Trophoblast cell (in vitro differentiated cells and primary cell): Measurements from ENCODE around the gene KBTBD13.
A peak's percentile ranks its signal among the peaks of the same experiment; 100 is the strongest.

Source experiments
- DNase-seq, 2 donors: peaks; one replicate each; pipeline ENCODE4 v3.0.0-alpha.2; 2016
- H2AFZ ChIP-seq: 2 replicates; pipeline ENCODE4 v1.6.1; 2013; ENCODE audit warnings: low read length, moderate library complexity, mild to moderate bottlenecking; ENCODE audit not compliant: insufficient read depth, poor library complexity
- H2AK5ac ChIP-seq: 2 replicates; pipeline ENCODE4 v1.6.1; 2013; ENCODE audit warnings: mild to moderate bottlenecking, low read length
- H2BK120ac ChIP-seq: 2 replicates; pipeline ENCODE4 v1.6.1; 2013; ENCODE audit warnings: low read length, mild to moderate bottlenecking, moderate library complexity; ENCODE audit not compliant: insufficient read depth, poor library complexity
- H2BK12ac ChIP-seq: 2 replicates; pipeline ENCODE4 v1.6.1; 2013; ENCODE audit warnings: mild to moderate bottlenecking, low read length, moderate library complexity
- H2BK5ac ChIP-seq: 2 replicates; pipeline ENCODE4 v1.6.1; 2013; ENCODE audit warnings: low read length, low read depth, moderate library complexity, mild to moderate bottlenecking; ENCODE audit not compliant: poor library complexity
- H3K14ac ChIP-seq: 2 replicates; pipeline ENCODE4 v1.6.1; 2013; ENCODE audit warnings: mild to moderate bottlenecking, low read length
- H3K18ac ChIP-seq: 2 replicates; pipeline ENCODE4 v1.6.1; 2013; ENCODE audit warnings: mild to moderate bottlenecking, low read length
- H3K23ac ChIP-seq: 2 replicates; pipeline ENCODE4 v1.6.1; 2013; ENCODE audit warnings: low read length
- H3K27ac ChIP-seq: 2 replicates; pipeline ENCODE4 v1.5.1; 2013; ENCODE audit warnings: low read depth, mild to moderate bottlenecking, inconsistent platforms, low read length, moderate library complexity
- H3K27me3 ChIP-seq: 2 replicates; pipeline ENCODE4 v1.6.1; 2013; ENCODE audit warnings: inconsistent platforms, mild to moderate bottlenecking, low read length, moderate library complexity; ENCODE audit not compliant: insufficient read depth
- H3K36me3 ChIP-seq, 2 experiments: 1 replicate in 1 of 2; 2 replicates in 1 of 2; pipeline ENCODE4 v1.6.1; 2013; ENCODE audit warnings: low read length in 2 of 2, mild to moderate bottlenecking in 2 of 2, moderate library complexity in 1 of 2; ENCODE audit not compliant: insufficient read depth in 2 of 2, control insufficient read depth in 1 of 2
- H3K4ac ChIP-seq: 2 replicates; pipeline ENCODE4 v1.6.1; 2013; ENCODE audit warnings: low read depth, mild to moderate bottlenecking, low read length, moderate library complexity
- H3K4me1 ChIP-seq, 2 experiments: 1 replicate in 1 of 2; 2 replicates in 1 of 2; pipeline ENCODE4 v1.6.1; 2013; ENCODE audit warnings: low read length in 2 of 2, mild to moderate bottlenecking in 2 of 2, moderate library complexity in 1 of 2; ENCODE audit not compliant: insufficient read depth in 2 of 2, control insufficient read depth in 1 of 2
- H3K4me2 ChIP-seq: 2 replicates; pipeline ENCODE4 v1.6.1; 2013; ENCODE audit warnings: inconsistent platforms, mild to moderate bottlenecking, low read length, moderate library complexity
- H3K4me3 ChIP-seq: 2 replicates; pipeline ENCODE4 v1.5.1; 2013; ENCODE audit warnings: mild to moderate bottlenecking, low read depth, low read length, inconsistent platforms
- H3K79me1 ChIP-seq: one replicate; pipeline ENCODE4 v1.6.1; 2013; ENCODE audit warnings: low read length
- H3K79me2 ChIP-seq: 2 replicates; pipeline ENCODE4 v1.6.1; 2013; ENCODE audit warnings: low read length, mild to moderate bottlenecking; ENCODE audit not compliant: control insufficient read depth, insufficient read depth, poor library complexity
- H3K9ac ChIP-seq: 2 replicates; pipeline ENCODE4 v1.6.1; 2013; ENCODE audit warnings: mild to moderate bottlenecking, low read length
- H3K9me3 ChIP-seq: 2 replicates; pipeline ENCODE4 v1.6.1; 2013; ENCODE audit warnings: low read depth, mild to moderate bottlenecking, control low read depth, inconsistent platforms, low read length; ENCODE audit not compliant: insufficient read depth
- H4K12ac ChIP-seq: 2 replicates; pipeline ENCODE4 v1.6.1; 2013; ENCODE audit warnings: low read depth, mild to moderate bottlenecking, low read length, moderate library complexity
- H4K8ac ChIP-seq: 2 replicates; pipeline ENCODE4 v1.6.1; 2013; ENCODE audit warnings: low read depth, mild to moderate bottlenecking, low read length, moderate library complexity
- H4K91ac ChIP-seq: one replicate; pipeline ENCODE4 v1.6.1; 2013; ENCODE audit warnings: low read depth, mild to moderate bottlenecking, low read length, moderate library complexity
- WGBS: extraction: QIAGEN DNeasy Blood & Tissue Kit; methylation state at CpG from one replicate; pipeline ENCODE4 v1.1.7; 2013; ENCODE audit warnings: missing lambda C conversion rate; ENCODE audit not compliant: insufficient read length, insufficient coverage; ENCODE audit errors: extremely low coverage; 5-methylcytosine and 5-hydroxymethylcytosine counted together

KBTBD13 gene

DNA sequence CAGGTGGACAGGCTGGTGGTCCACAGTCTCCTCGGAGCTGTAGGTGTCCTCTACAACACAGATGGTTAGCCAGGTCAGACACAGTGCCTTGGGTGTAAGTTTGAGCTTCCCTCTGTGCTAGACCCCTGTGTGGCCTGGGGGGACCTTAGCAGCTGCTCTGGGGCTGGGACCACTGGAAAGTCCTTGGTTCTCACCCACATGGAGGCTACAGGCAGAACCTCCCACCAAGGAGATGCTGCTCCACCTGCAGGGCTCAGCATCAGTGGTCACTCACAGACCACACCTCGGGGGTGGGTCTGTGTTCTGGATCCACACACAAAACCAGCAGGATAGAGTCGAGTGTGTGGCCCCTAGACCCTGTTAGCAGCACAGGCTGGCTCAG lies 17.2 kb upstream of the KBTBD13 start:
- H3K23ac ChIP-seq, result no peak overlapping the region
- WGBS, result no CpG with 5 or more reads among the region's 3 CpGs
- no peak overlapping the region for H2BK120ac ChIP-seq

DNA sequence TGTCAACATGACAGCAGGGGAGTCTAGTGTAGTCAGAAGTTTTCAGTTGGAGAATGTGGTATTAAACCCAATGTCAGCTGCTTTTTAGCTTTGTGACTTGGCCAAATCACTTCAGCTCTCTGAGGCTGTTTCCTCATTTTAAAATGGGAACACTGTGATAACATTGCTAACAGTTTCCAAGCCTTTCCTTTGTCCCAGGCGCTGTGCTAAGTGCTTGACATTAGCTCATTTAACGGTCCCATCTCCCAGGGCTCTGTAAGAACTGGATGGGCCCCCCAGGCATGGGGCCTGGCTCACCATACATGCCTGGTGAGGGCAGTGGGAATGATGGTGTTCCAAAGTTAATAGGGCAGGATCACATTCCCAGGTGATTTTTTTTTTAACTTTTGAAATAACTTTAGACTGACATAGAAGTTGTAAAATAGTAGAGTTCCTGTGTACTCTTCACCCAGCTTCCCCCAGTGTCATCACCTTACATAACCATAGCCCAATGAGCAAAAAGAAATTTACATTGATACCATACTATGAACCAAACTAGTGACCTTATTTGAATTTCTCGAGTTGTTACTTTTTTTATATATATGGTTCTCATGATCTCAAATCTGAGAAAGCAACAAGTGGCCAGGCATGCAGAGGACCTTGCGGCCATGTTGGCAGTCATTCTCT lies 16.5 kb upstream of the KBTBD13 start:
- H3K9ac ChIP-seq, result no peak overlapping the region
- peaks cover 2% of the 10 kb centered on the region for H3K9me3 ChIP-seq
- no peak overlapping the region for H4K91ac ChIP-seq
- WGBS, result no CpG with 5 or more reads among the region's 4 CpGs
- no peak overlapping the region for H2AFZ ChIP-seq
- no peaks in the 10 kb centered on the region for H3K27me3 ChIP-seq
- H2BK12ac ChIP-seq, result no peak overlapping the region
- no peak overlapping the region for H3K4me3 ChIP-seq
- no peak overlapping the region for H2BK120ac ChIP-seq
- no peak overlapping the region for H2AK5ac ChIP-seq
- H3K79me2 ChIP-seq, result no peaks in the 10 kb centered on the region
- H4K12ac ChIP-seq, result no peak overlapping the region
- peaks cover 21 to 35% of the 10 kb centered on the region in 2 experiments for H3K4me1 ChIP-seq
- no peaks in the 10 kb centered on the region for H3K36me3 ChIP-seq
- H3K27ac ChIP-seq, result no peak overlapping the region
- no peak overlapping the region for H3K4me2 ChIP-seq
- no peak overlapping the region for H3K23ac ChIP-seq
- H2BK5ac ChIP-seq, result no peak overlapping the region
- H3K18ac ChIP-seq, result no peak overlapping the region
- no peak overlapping the region for H3K4ac ChIP-seq
- H4K8ac ChIP-seq, result no peak overlapping the region
- H3K79me1 ChIP-seq, result peaks cover 3% of the 10 kb centered on the region
- H3K14ac ChIP-seq, result no peak overlapping the region
- no peak for DNase-seq

More for the DNA sequence above, 17.2 kb upstream of the KBTBD13 start:
- H4K91ac ChIP-seq, result no peak overlapping the region
- H2AK5ac ChIP-seq, result no peak overlapping the region
- no peak overlapping the region for H3K9ac ChIP-seq
- peaks cover 2% of the 10 kb centered on the region for H3K9me3 ChIP-seq
- H4K8ac ChIP-seq, result no peak overlapping the region
- no peak overlapping the region for H4K12ac ChIP-seq
- no peak for DNase-seq
- no peak overlapping the region for H3K27ac ChIP-seq
- no peaks in the 10 kb centered on the region for H3K36me3 ChIP-seq
- peaks cover 21 to 36% of the 10 kb centered on the region in 2 experiments for H3K4me1 ChIP-seq
- H3K4ac ChIP-seq, result no peak overlapping the region
- H2BK12ac ChIP-seq, result no peak overlapping the region
- peaks cover 3% of the 10 kb centered on the region for H3K79me1 ChIP-seq
- H3K14ac ChIP-seq, result no peak overlapping the region
- no peak overlapping the region for H2AFZ ChIP-seq
- H3K27me3 ChIP-seq, result no peaks in the 10 kb centered on the region
- no peaks in the 10 kb centered on the region for H3K79me2 ChIP-seq
- no peak overlapping the region for H2BK5ac ChIP-seq
- H3K4me3 ChIP-seq, result no peak overlapping the region
- H3K4me2 ChIP-seq, result no peak overlapping the region
- H3K18ac ChIP-seq, result no peak overlapping the region

DNA sequence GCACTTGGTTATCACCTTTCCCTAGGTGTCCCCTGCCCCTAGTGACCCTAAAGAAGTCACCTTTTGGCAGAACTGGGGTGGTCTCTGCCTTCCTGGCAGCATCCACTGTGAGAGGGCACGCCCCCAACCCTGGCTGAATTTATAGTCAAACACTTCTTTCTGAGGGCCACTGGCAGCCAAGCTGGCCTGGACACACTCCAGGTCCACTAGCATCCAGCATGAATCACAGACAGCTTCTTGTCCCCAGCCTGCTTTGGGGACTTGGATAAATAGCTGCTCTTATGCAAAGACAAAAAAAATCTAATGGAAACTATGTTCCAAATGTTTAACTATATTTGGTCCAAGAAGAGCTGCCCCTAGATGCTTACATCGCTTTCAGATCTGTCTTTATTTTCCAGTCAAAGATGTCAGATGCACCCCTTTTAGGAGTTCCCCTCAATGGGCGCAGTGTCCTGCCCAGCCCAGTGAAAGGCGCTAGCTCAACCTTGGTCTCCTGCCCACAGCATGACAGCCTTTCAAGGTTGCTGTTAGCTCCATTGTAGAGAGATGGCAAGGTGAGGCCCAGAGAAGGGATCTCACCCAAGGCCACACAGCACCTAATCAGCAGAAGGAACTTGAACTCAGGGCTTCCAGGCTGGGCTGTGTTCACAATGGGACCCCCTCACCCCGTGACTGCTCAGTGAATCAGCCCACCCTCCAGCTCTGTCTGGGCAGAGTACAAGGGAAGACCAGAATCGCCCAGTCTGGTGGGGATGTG lies 15.7 kb upstream of the KBTBD13 start:
- Histone ChIP-seq H3K79me1 (peaks cover 3% of the 10 kb centered on the region), H3K4me1 (peaks cover 24 to 37% of the 10 kb centered on the region in 2 experiments), H4K12ac (no peak overlapping the region), H2AK5ac (no peak overlapping the region), H2BK120ac (peak overlapping the region; percentile 6), H4K8ac (no peak overlapping the region), H3K27me3 (no peaks in the 10 kb centered on the region), H3K4ac (no peak overlapping the region), H3K9ac (no peak overlapping the region), H2AFZ (no peak overlapping the region), H3K27ac (no peak overlapping the region), H3K4me3 (no peak overlapping the region), H4K91ac (no peak overlapping the region), H2BK12ac (no peak overlapping the region), H2BK5ac (no peak overlapping the region), H3K23ac (no peak overlapping the region), H3K18ac (no peak overlapping the region), H3K14ac (no peak overlapping the region), H3K36me3 (no peaks in the 10 kb centered on the region), H3K79me2 (no peaks in the 10 kb centered on the region), H3K9me3 (peaks cover 2% of the 10 kb centered on the region), H3K4me2 (no peak overlapping the region)
- WGBS, result no CpG with 5 or more reads among the region's 6 CpGs
- DNase-seq, result no peak

DNA sequence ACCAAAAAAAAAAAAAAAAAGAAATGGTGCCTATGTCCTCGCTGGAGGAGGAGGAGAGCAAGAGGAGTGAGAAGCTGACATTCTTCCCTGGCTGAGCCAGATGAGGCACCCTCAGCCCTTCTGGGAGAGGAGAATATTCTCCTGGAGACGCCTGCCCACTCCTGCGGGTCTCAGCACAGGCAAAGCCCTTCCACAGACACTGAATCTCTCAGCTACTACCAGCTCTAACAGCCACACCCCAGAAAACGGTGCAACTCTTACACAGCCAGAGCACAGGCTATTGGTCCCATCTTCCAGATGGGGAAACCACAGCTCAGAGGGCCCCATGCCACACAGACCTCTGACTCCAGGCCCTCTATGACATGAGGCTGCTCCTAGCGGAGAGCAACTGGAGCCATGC lies 14.5 kb upstream of the KBTBD13 start:
- Histone ChIP-seq H2BK120ac (no peak overlapping the region), H4K91ac (no peak overlapping the region), H3K9me3 (peaks cover 2% of the 10 kb centered on the region), H3K14ac (peak overlapping the region; percentile 9), H3K4me1 (peaks cover 21 to 33% of the 10 kb centered on the region in 2 experiments), H3K23ac (no peak overlapping the region), H2AFZ (no peak overlapping the region), H2BK12ac (peak overlapping the region; percentile 8), H3K4me2 (no peak overlapping the region), H3K27ac (no peak overlapping the region), H3K9ac (no peak overlapping the region), H2AK5ac (peak overlapping the region; percentile 44), H3K79me1 (no peaks in the 10 kb centered on the region), H4K12ac (no peak overlapping the region), H3K36me3 (no peaks in the 10 kb centered on the region), H4K8ac (no peak overlapping the region), H3K18ac (no peak overlapping the region), H3K4me3 (no peak overlapping the region), H2BK5ac (no peak overlapping the region), H3K79me2 (no peaks in the 10 kb centered on the region), H3K4ac (no peak overlapping the region), H3K27me3 (no peaks in the 10 kb centered on the region)
- WGBS, result no CpG with 5 or more reads among the region's 5 CpGs
- no peak for DNase-seq
